ENCODE data around the gene ATOH1.

GRCh38 chr4:93813092-93813491 lies 15.5 kb upstream of the ATOH1 start:
- TF ChIP-seq SIN3A (IDR thresholded peaks at IDR 0.05; ENCODE audit: borderline replicate concordance, insufficient read depth, low read length) = no peak
- TF ChIP-seq POLR2AphosphoS5 (IDR thresholded peaks at IDR 0.05; ENCODE audit: low read depth, low read length) = no peak
- no peak for TF ChIP-seq REST (IDR thresholded peaks at IDR 0.05; ENCODE audit: insufficient read depth in 1 of 2, low read depth in 2 of 2, low read length in 2 of 2)
- no peak for TF ChIP-seq TAF1 (IDR thresholded peaks at IDR 0.05; ENCODE audit: borderline replicate concordance, insufficient read depth, low read length)
- TF ChIP-seq FOXP2 (optimal IDR thresholded peaks at IDR 0.05; ENCODE audit: borderline replicate concordance, extremely low read depth, extremely low read length, insufficient read depth) = no peak
